K562 (cell line): ENCODE measurements around the gene SLAIN2. TPM values are rescaled to one million over a fixed set of nuclear protein-coding genes. Genes with fewer than 3 reads are reported as not detected.

Experiments used
- ATAC-seq: fragments of 200-7000 bp; cut with Tn5 transposase; 3 replicates; pipeline ENCODE4 v1.9.1; 2020; ENCODE audit warnings: moderate library complexity
- BruUV-seq: library from RNA; stranded (reverse); fragments of 400-500 nt; replicated peaks from 2 replicates; lab custom pipeline; 2021; lab: Mats Ljungman, UMichigan
- CTCF ChIA-PET: fragments of 300-600 bp; formaldehyde crosslinking; extraction: SDS; loops from one replicate; lab custom pipeline; 2021; ENCODE audit warnings: low intra/inter-chr PET ratio; lab: Yijun Ruan, JAX
- POLR2A ChIA-PET: fragments of 300-600, 350-650 bp; sonication (Branson Sonifier 250); formaldehyde crosslinking; extraction: SDS; loops from one replicate; lab custom pipeline; 2021; ENCODE audit warnings: antibody characterized with exemption, inconsistent platforms; lab: Yijun Ruan, JAX
- DNase-seq, 4 experiments: peaks; one replicate each; pipeline versions ENCODE4 v3.0.0 to v3.0.0-alpha.2; 2011 to 2018; ENCODE audit warnings: low spot score in 3 of 4, mixed read lengths in 3 of 4; ENCODE audit errors: extremely low read depth in 1 of 4
- FAIRE-seq: peaks from 2 replicates; lab custom pipeline; 2011; peaks lifted over from hg19 to GRCh38; lab: Jason Lieb, UNC
- H2AFZ ChIP-seq: 2 replicates; pipeline ENCODE4 v1.6.0; 2011; ENCODE audit warnings: low read depth, low read length, control low read depth, inconsistent platforms
- H3K27ac ChIP-seq: fragments of 200-600 bp; 3 replicates; pipeline ENCODE4 v1.8.0; 2011; ENCODE audit warnings: low read depth, mild to moderate bottlenecking, control low read depth, inconsistent platforms, low read length, moderate library complexity, mixed read lengths; ENCODE audit errors: extremely low read depth
- H3K27me3 ChIP-seq, 2 experiments: fragments of 300-600 bp in 1 of 2; 2 replicates in 1 of 2; 3 replicates in 1 of 2; pipeline versions ENCODE4 v1.6.0 to v1.8.0; 2011; ENCODE audit warnings: inconsistent platforms in 2 of 2, low read length in 2 of 2, mild to moderate bottlenecking in 1 of 2, mixed read lengths in 1 of 2, moderate library complexity in 1 of 2; ENCODE audit not compliant: control insufficient read depth in 2 of 2, insufficient read depth in 2 of 2
- H3K36me3 ChIP-seq: fragments of 300-600 bp; 3 replicates; pipeline ENCODE4 v1.8.0; 2011; ENCODE audit warnings: mild to moderate bottlenecking, low read length, inconsistent platforms; ENCODE audit not compliant: control insufficient read depth, insufficient read depth
- H3K4me1 ChIP-seq, 2 experiments: fragments of 200-600 bp in 1 of 2; replicated peaks in 1 of 2; 2 replicates in 1 of 2; 3 replicates in 1 of 2; pipeline versions ENCODE4 v1.5.1 to v1.8.0; 2011; ENCODE audit warnings: inconsistent platforms in 2 of 2, low read length in 2 of 2, mild to moderate bottlenecking in 1 of 2, mixed read lengths in 1 of 2, moderate library complexity in 1 of 2; ENCODE audit not compliant: control insufficient read depth in 2 of 2, insufficient read depth in 2 of 2
- H3K4me2 ChIP-seq: 2 replicates; pipeline ENCODE4 v1.6.1; 2011; ENCODE audit warnings: low read length, control low read depth, inconsistent platforms, mixed read lengths; ENCODE audit not compliant: insufficient read depth
- H3K4me3 ChIP-seq: fragments of 200-600 bp; sonication (generic), shearing (Covaris generic); 2 replicates; pipeline ENCODE4 v1.5.1; 2016; ENCODE audit warnings: control low read depth, inconsistent platforms
- H3K79me2 ChIP-seq: fragments of 200-600 bp; 3 replicates; pipeline ENCODE4 v1.8.0; 2011; ENCODE audit warnings: low read length, inconsistent platforms; ENCODE audit not compliant: control insufficient read depth, insufficient read depth
- H3K9ac ChIP-seq, 2 experiments: 2 replicates each; pipeline versions ENCODE4 v1.6.0 to v1.6.1; 2011; ENCODE audit warnings: low read depth in 2 of 2, low read length in 2 of 2, control low read depth in 1 of 2, inconsistent platforms in 1 of 2, mild to moderate bottlenecking in 1 of 2, mixed read lengths in 1 of 2; ENCODE audit not compliant: insufficient read depth in 1 of 2
- H3K9me1 ChIP-seq: one replicate; pipeline ENCODE4 v1.6.0; 2011; ENCODE audit warnings: inconsistent platforms, mild to moderate bottlenecking, low read length, moderate library complexity; ENCODE audit not compliant: control insufficient read depth, insufficient read depth
- H3K9me3 ChIP-seq: replicated peaks from 2 replicates; pipeline ENCODE4 v1.5.1; 2011; ENCODE audit warnings: low read depth, low read length, inconsistent platforms; ENCODE audit not compliant: control insufficient read depth, insufficient read depth
- H4K20me1 ChIP-seq: replicated peaks from 2 replicates; pipeline ENCODE4 v1.6.1; 2011; ENCODE audit warnings: low read length, inconsistent platforms, mixed read lengths; ENCODE audit not compliant: control insufficient read depth, insufficient read depth
- ASH1L ChIP-seq: fragments of 450-650 bp; IDR thresholded peaks from 2 replicates; pipeline ENCODE4 v1.6.1; 2018; ENCODE audit warnings: borderline replicate concordance, mild to moderate bottlenecking, low read depth; ENCODE audit not compliant: partially characterized antibody
- ATF4 ChIP-seq: fragments of 450-650 bp; formaldehyde crosslinking; IDR thresholded peaks from 2 replicates; pipeline ENCODE4 v1.4.0; 2022; ENCODE audit warnings: mild to moderate bottlenecking, moderate library complexity
- DACH1 ChIP-seq: fragments of 450-650 bp; IDR thresholded peaks from 2 replicates; pipeline ENCODE4 v1.6.1; 2018; ENCODE audit not compliant: partially characterized antibody
- FOSL1 ChIP-seq: fragments of 200-800 bp; sonication (Bioruptor generic); conservative IDR thresholded peaks from 2 replicates; pipeline ENCODE4 v1.6.1; 2016; ENCODE audit warnings: missing genetic modification characterization, missing compliant biosample characterization
- HINFP ChIP-seq: fragments of 450-650 bp; conservative IDR thresholded peaks from 2 replicates; pipeline ENCODE4 v1.6.1; 2016; ENCODE audit warnings: missing genetic modification characterization, low read depth, mild to moderate bottlenecking, control low read depth, missing compliant biosample characterization
- L3MBTL2 ChIP-seq: fragments of 450-650 bp; IDR thresholded peaks from 2 replicates; pipeline ENCODE4 v1.6.1; 2016; ENCODE audit warnings: mild to moderate bottlenecking, moderate library complexity
- MYC ChIP-seq, 2 experiments: fragments of 250-450 bp in 1 of 2; sonication (Bioruptor Pico) in 1 of 2; IDR thresholded peaks; 2 replicates each; pipeline versions ENCODE4 v1.5.1 to v1.6.1; 2012 to 2021; ENCODE audit warnings: low read depth in 2 of 2, borderline replicate concordance in 1 of 2, improper control_type of control experiment in 1 of 2, low read length in 1 of 2, mild to moderate bottlenecking in 1 of 2, moderate library complexity in 1 of 2
- NBN ChIP-seq: fragments of 450-650 bp; IDR thresholded peaks from 2 replicates; pipeline ENCODE4 v1.6.1; 2016; ENCODE audit warnings: low read depth, mild to moderate bottlenecking
- NCOR1 ChIP-seq: fragments of 450-650 bp; IDR thresholded peaks from 2 replicates; pipeline ENCODE4 v1.6.1; 2016; ENCODE audit warnings: mild to moderate bottlenecking, moderate library complexity
- RB1 ChIP-seq: fragments of 450-650 bp; IDR thresholded peaks from 2 replicates; pipeline ENCODE4 v1.6.1; 2017; ENCODE audit warnings: low read depth, mild to moderate bottlenecking
- RBBP5 ChIP-seq: fragments of 200-600 bp; sonication (generic); IDR thresholded peaks from 2 replicates; pipeline ENCODE4 v1.6.1; 2012; ENCODE audit warnings: borderline replicate concordance, mild to moderate bottlenecking, low read length, control low read depth, inconsistent platforms; ENCODE audit not compliant: insufficient read depth, poor library complexity, severe bottlenecking
- SAP30 ChIP-seq: fragments of 200-600 bp; sonication (generic); IDR thresholded peaks from 2 replicates; pipeline ENCODE4 v1.6.1; 2012; ENCODE audit warnings: borderline replicate concordance, low read depth, mild to moderate bottlenecking, moderate library complexity, low read length, control low read depth, inconsistent platforms; ENCODE audit not compliant: insufficient read depth, poor library complexity, severe bottlenecking
- ZFPM2 ChIP-seq: fragments of 250-450 bp; sonication (Bioruptor Pico); IDR thresholded peaks from 2 replicates; pipeline ENCODE4 v1.5.1; 2022; ENCODE audit warnings: mild to moderate bottlenecking
- ZNF12 ChIP-seq: sonication (generic); formaldehyde crosslinking; IDR thresholded peaks from 2 replicates; pipeline ENCODE4 v1.4.0; 2020; ENCODE audit warnings: mild to moderate bottlenecking, missing genetic modification reagents
- ZNF263 ChIP-seq: sonication (generic); formaldehyde crosslinking; IDR thresholded peaks from 2 replicates; pipeline ENCODE4 v1.8.0; 2022; ENCODE audit warnings: mild to moderate bottlenecking, missing genetic modification reagents, borderline replicate concordance
- ZNF277 ChIP-seq: fragments of 250-450 bp; sonication (Bioruptor Pico); IDR thresholded peaks from 2 replicates; pipeline ENCODE4 v1.8.0; 2022; ENCODE audit warnings: inconsistent platforms, mild to moderate bottlenecking, moderate library complexity, borderline replicate concordance
- WGBS: fragments of 100-300 bp; shearing (Covaris generic); methylation state at CpG from one replicate; pipeline ENCODE4 v1.1.6; 2016; ENCODE audit warnings: low coverage, mixed read lengths; ENCODE audit not compliant: insufficient coverage; ENCODE audit errors: missing lambda C conversion rate; 5-methylcytosine and 5-hydroxymethylcytosine counted together
- in situ Hi-C: fragments of 300-500 bp; cut with MboI; formaldehyde crosslinking; loops from 4 replicates; pipeline ENCODE4 v1.15.0; 2018; ENCODE audit warnings: inconsistent platforms, mixed read lengths
- intact Hi-C: fragments of 100-400 bp; cut with micrococcal nuclease; formaldehyde crosslinking; loops from 2 replicates; pipeline ENCODE4 v1.14.2; 2022
- polyA plus RNA-seq, 8 experiments: library from polyadenylated mRNA; depleted of rRNA in 4 of 8; stranded (reverse) in 5 of 8; unstranded in 3 of 8; fragments of >200 nt; fragmentation: Nextera tagmentation in 2 of 8; fragmentation: Illumina TruSeq in 1 of 8; extraction: Ambion mirVana in 2 of 8; extraction: Trizol in 1 of 8; gene quantifications; 2 replicates each; pipeline versions ENCODE4 v1.2.1 to v1.2.3, GENCODE V29; 2011 to 2014; ENCODE audit warnings: inconsistent platforms in 1 of 8, missing spikeins in 1 of 8
- total RNA-seq, 7 experiments: library from RNA; depleted of rRNA in 6 of 7; stranded (reverse); fragments of >200 nt in 6 of 7; fragmentation: Illumina TruSeq in 2 of 7; extraction: Trizol in 2 of 7; gene quantifications; 2 replicates each; pipeline versions ENCODE4 v1.2.1 to v1.2.3, GENCODE V29; 2011 to 2021; ENCODE audit warnings: low replicate concordance in 1 of 7

Gene SLAIN2
- total and polyA plus RNA-seq, 9 of the 15 experiments (the other 6 are each of a cell fraction or from before 2014, with no cell fraction given): 3.5 to 116 (median 35.0) TPM

GRCh38 chr4:48341776-48342605 is 662 bp downstream of the SLAIN2 start:
- H2AFZ ChIP-seq: peak overlapping the region; percentile 60
- peaks cover 8 to 46% of the 10 kb centered on the region in 2 experiments for H3K4me1 ChIP-seq
- under 1% methylated on average over 47 of the region's 66 CpGs for WGBS
- peaks cover 57% of the 10 kb centered on the region for H3K79me2 ChIP-seq
- H4K20me1 ChIP-seq: peaks cover 14% of the 10 kb centered on the region; the same call in 1 of the 2 replicates
- H3K27ac ChIP-seq: peak overlapping the region; percentile 90
- in situ Hi-C loops (no loop called here), intact Hi-C loops (no loop called here)
- ATAC-seq (peak; percentile 68), FAIRE-seq (no peak), DNase-seq (peak; percentile 43 to 71 (median 52))
- peak overlapping the region; percentile 88 for H3K4me3 ChIP-seq
- ChIA-PET POLR2A (interaction anchor here (0.6 to 2.8 kb wide), 12 partner anchors 10 to 208 kb away, joined by 3 to 16 read pairs (median 3); no protein-coding TSS in a partner anchor), CTCF (interaction anchor here (0.6 kb wide), 1 partner anchor 142 kb away, joined by 3 read pairs; no protein-coding TSS in a partner anchor)
- no TSS peak for BruUV-seq
- no peaks in the 10 kb centered on the region for H3K9me1 ChIP-seq
- no peaks in the 10 kb centered on the region for H3K36me3 ChIP-seq
- H3K9ac ChIP-seq: peak overlapping the region; percentile 84 to 89
- no peaks in the 10 kb centered on the region for H3K9me3 ChIP-seq
- peak overlapping the region; percentile 95 for H3K4me2 ChIP-seq
- no peaks in the 10 kb centered on the region for H3K27me3 ChIP-seq
- 0 out of 2 replicates have a peak, but pooled peaks have one; percentile 24 for TF ChIP-seq NBN
- no peak for TF ChIP-seq MYC (IDR thresholded peaks at IDR 0.05; ENCODE audit: low read depth, low read length)
- no peak for TF ChIP-seq MYC (CRISPR knock-in tag; IDR thresholded peaks at IDR 0.05; ENCODE audit: borderline replicate concordance, low read depth)
- no peak for TF ChIP-seq ZFPM2 (CRISPR knock-in tag)
- TF ChIP-seq ZNF277 (CRISPR knock-in tag): no peak
- TF ChIP-seq FOSL1 (tag): no peak
- peak; percentile 59 for TF ChIP-seq SAP30
- 0 out of 2 replicates have a peak, but pooled peaks have one; percentile 32 for TF ChIP-seq ZNF12 (CRISPR knock-in tag)
- TF ChIP-seq RB1: no peak
- TF ChIP-seq HINFP (tag): no peak
- TF ChIP-seq L3MBTL2: peak; percentile 4; the same call in 1 of the 2 replicates
- TF ChIP-seq NCOR1: no peak
- TF ChIP-seq ASH1L: no peak
- TF ChIP-seq ATF4 (CRISPR knock-in tag): no peak
- peak; percentile 93 for TF ChIP-seq RBBP5
- 0 out of 2 replicates have a peak, but pooled peaks have one; percentile 8 for TF ChIP-seq ZNF263 (CRISPR knock-in tag)
- no peak for TF ChIP-seq DACH1
